IMR-90 (cell line): ENCODE data around the gene PCBP3. TPM values are rescaled to one million over a fixed set of nuclear protein-coding genes. Genes with fewer than 3 reads are reported as not detected.

Experiments
- ATAC-seq: fragments of 200-7000 bp; cut with Tn5 transposase; 2 replicates; pipeline ENCODE4 v1.9.1; 2020; ENCODE audit warnings: low read depth, mild to moderate bottlenecking, moderate library complexity
- BruUV-seq: library from RNA; stranded (reverse); fragments of 400-500 nt; replicated peaks from 2 replicates; lab custom pipeline; 2021; lab: Mats Ljungman, UMichigan
- CTCF ChIA-PET: fragments of 300-600 bp; formaldehyde crosslinking; extraction: SDS; loops from one replicate; lab custom pipeline; 2021; ENCODE audit warnings: antibody characterized with exemption; lab: Yijun Ruan, JAX
- POLR2A ChIA-PET: fragments of 300-600 bp; sonication (Branson Sonifier 250); formaldehyde crosslinking; loops from one replicate; lab custom pipeline; 2022; ENCODE audit warnings: antibody characterized with exemption; ENCODE audit not compliant: unreplicated experiment; lab: Charles Lee
- DNase-seq: peaks from one replicate; pipeline ENCODE4 v3.0.0; 2013
- H2AFZ ChIP-seq: replicated peaks from 2 replicates; pipeline ENCODE3; 2013; ENCODE audit warnings: low read length, mild to moderate bottlenecking; ENCODE audit not compliant: poor library complexity
- H2AK5ac ChIP-seq: 2 replicates; pipeline ENCODE4 v1.6.1; 2013; ENCODE audit warnings: low read depth, low read length, inconsistent platforms
- H2AK9ac ChIP-seq: replicated peaks from 2 replicates; pipeline ENCODE3; 2013; ENCODE audit warnings: mild to moderate bottlenecking, low read depth, low read length, moderate library complexity; ENCODE audit not compliant: poor library complexity
- H2BK120ac ChIP-seq: 2 replicates; pipeline ENCODE4 v1.6.1; 2013; ENCODE audit warnings: low read depth, low read length, inconsistent platforms
- H2BK15ac ChIP-seq: 3 replicates; pipeline ENCODE4 v1.6.1; 2013; ENCODE audit warnings: low read depth, low read length, inconsistent platforms
- H2BK20ac ChIP-seq: 2 replicates; pipeline ENCODE4 v1.6.1; 2013; ENCODE audit warnings: low read depth, mild to moderate bottlenecking, inconsistent platforms, low read length, moderate library complexity
- H2BK5ac ChIP-seq: 2 replicates; pipeline ENCODE4 v1.6.1; 2013; ENCODE audit warnings: mild to moderate bottlenecking, low read depth, low read length, inconsistent platforms; ENCODE audit not compliant: poor library complexity, severe bottlenecking
- H3K14ac ChIP-seq: replicated peaks from 2 replicates; pipeline ENCODE4 v1.6.1; 2013; ENCODE audit warnings: low read depth, low read length, inconsistent platforms
- H3K18ac ChIP-seq: 2 replicates; pipeline ENCODE4 v1.6.1; 2013; ENCODE audit warnings: low read depth, low read length, control low read depth
- H3K23ac ChIP-seq: 2 replicates; pipeline ENCODE4 v1.6.1; 2013; ENCODE audit warnings: low read depth, low read length, inconsistent platforms
- H3K27ac ChIP-seq: 2 replicates; pipeline ENCODE4 v1.5.1; 2013; ENCODE audit warnings: mild to moderate bottlenecking, control low read depth, low read length; ENCODE audit not compliant: insufficient read depth
- H3K27me3 ChIP-seq: 2 replicates; pipeline ENCODE4 v1.6.1; 2013; ENCODE audit warnings: low read length; ENCODE audit not compliant: control insufficient read depth, insufficient read depth
- H3K36me3 ChIP-seq: 2 replicates; pipeline ENCODE4 v1.6.1; 2013; ENCODE audit warnings: low read length, mixed read lengths; ENCODE audit not compliant: control insufficient read depth, insufficient read depth
- H3K4ac ChIP-seq: 2 replicates; pipeline ENCODE4 v1.6.1; 2013; ENCODE audit warnings: low read depth, low read length, inconsistent platforms
- H3K4me1 ChIP-seq: 2 replicates; pipeline ENCODE4 v1.6.1; 2013; ENCODE audit warnings: low read length, mixed read lengths; ENCODE audit not compliant: control insufficient read depth, insufficient read depth
- H3K4me2 ChIP-seq: 2 replicates; pipeline ENCODE4 v1.6.1; 2013; ENCODE audit warnings: low read depth, mild to moderate bottlenecking, control low read depth, low read length, moderate library complexity
- H3K4me3 ChIP-seq: 2 replicates; pipeline ENCODE4 v1.5.1; 2013; ENCODE audit warnings: low read depth, mild to moderate bottlenecking, control low read depth, low read length, moderate library complexity; ENCODE audit not compliant: insufficient read depth
- H3K56ac ChIP-seq: 2 replicates; pipeline ENCODE4 v1.6.1; 2013; ENCODE audit warnings: low read length, inconsistent platforms; ENCODE audit not compliant: insufficient read depth; ENCODE audit errors: extremely low read depth
- H3K79me1 ChIP-seq, 2 experiments: 2 replicates each; pipeline ENCODE4 v1.6.1; 2013; ENCODE audit warnings: low read length in 2 of 2, inconsistent platforms in 1 of 2, low read depth in 1 of 2
- H3K9ac ChIP-seq: 2 replicates; pipeline ENCODE4 v1.6.1; 2013; ENCODE audit warnings: low read depth, low read length, control low read depth
- H3K9me1 ChIP-seq: 2 replicates; pipeline ENCODE4 v1.6.1; 2013; ENCODE audit warnings: low read length, inconsistent platforms; ENCODE audit not compliant: insufficient read depth
- H3K9me3 ChIP-seq: 2 replicates; pipeline ENCODE4 v1.6.1; 2013; ENCODE audit warnings: low read length; ENCODE audit not compliant: control insufficient read depth, insufficient read depth
- H4K20me1 ChIP-seq: 2 replicates; pipeline ENCODE4 v1.6.1; 2013; ENCODE audit warnings: low read length, inconsistent platforms; ENCODE audit not compliant: insufficient read depth
- H4K5ac ChIP-seq: 2 replicates; pipeline ENCODE4 v1.6.1; 2013; ENCODE audit warnings: mild to moderate bottlenecking, low read depth, low read length, control low read depth
- H4K8ac ChIP-seq, 2 experiments: 2 replicates each; pipeline ENCODE4 v1.6.1; 2013; ENCODE audit warnings: low read depth in 2 of 2, low read length in 2 of 2, control low read depth in 1 of 2, inconsistent platforms in 1 of 2
- H4K91ac ChIP-seq: 2 replicates; pipeline ENCODE4 v1.6.1; 2013; ENCODE audit warnings: low read depth, low read length, inconsistent platforms; ENCODE audit not compliant: insufficient read depth
- FOS ChIP-seq: fragments of 150-350 bp; IDR thresholded peaks from 2 replicates; pipeline ENCODE4 v1.6.1; 2016; ENCODE audit warnings: low read depth, low read length
- SMC3 ChIP-seq: fragments of 150-350 bp; IDR thresholded peaks from 2 replicates; pipeline ENCODE4 v1.6.1; 2016; ENCODE audit warnings: low read depth, mild to moderate bottlenecking, antibody characterized with exemption, low read length, moderate library complexity
- USF2 ChIP-seq: fragments of 150-350 bp; IDR thresholded peaks from 2 replicates; pipeline ENCODE4 v1.6.1; 2017; ENCODE audit warnings: mild to moderate bottlenecking, antibody characterized with exemption, low read length, low read depth
- WGBS, 2 experiments: methylation state at CpG; one replicate each; pipeline versions ENCODE4 v1.1.5 to v1.1.7; 2013; ENCODE audit warnings: missing lambda C conversion rate in 2 of 2; ENCODE audit not compliant: insufficient read length in 1 of 2; ENCODE audit errors: extremely low coverage in 2 of 2; 5-methylcytosine and 5-hydroxymethylcytosine counted together
- dilution Hi-C: fragments of 300-500 bp; cut with HindIII; formaldehyde crosslinking; loops from one replicate; pipeline ENCODE4 v1.14.3; 2018; ENCODE audit warnings: low sequenced_read_pairs; ENCODE audit not compliant: unreplicated experiment
- in situ Hi-C: fragments of 300-500 bp; cut with MboI; formaldehyde crosslinking; loops from 3 replicates; pipeline ENCODE4 v1.14.3; 2019; ENCODE audit warnings: low sequenced_read_pairs, inconsistent platforms, mixed read lengths
- intact Hi-C: fragments of 100-400 bp; cut with micrococcal nuclease; formaldehyde crosslinking; loops from 2 replicates; pipeline ENCODE4 v1.10.0; 2022
- polyA plus RNA-seq, 3 experiments: library from polyadenylated mRNA; depleted of rRNA; stranded (reverse); fragments of >200 nt; gene quantifications; 2 replicates each; pipeline ENCODE4 v1.2.3, GENCODE V29; 2012; ENCODE audit warnings: low replicate concordance in 1 of 3
- total RNA-seq: library from RNA; depleted of rRNA; stranded (reverse); fragments of >200 nt; gene quantifications from 2 replicates; pipeline ENCODE4 v1.2.3, GENCODE V29; 2012

Gene PCBP3
- total and polyA plus RNA-seq, 2 of the 4 experiments (the other 2 are of a cell fraction), result 2.9 to 3.9 TPM

- Histone ChIP-seq H2BK5ac (no peak overlapping the region), H2BK120ac (no peak overlapping the region), H3K4me3 (no peak overlapping the region), H3K4me2 (no peak overlapping the region), H4K20me1 (peaks cover 8% of the 10 kb centered on the region; the same call in 1 of the 2 replicates), H2AK9ac (no peak overlapping the region), H3K27me3 (no peaks in the 10 kb centered on the region), H3K56ac (no peak overlapping the region), H4K5ac (no peak overlapping the region), H3K14ac (no peak overlapping the region), H2AFZ (no peak overlapping the region), H3K4me1 (peaks cover 3% of the 10 kb centered on the region; the same call in 1 of the 2 replicates), H4K91ac (no peak overlapping the region), H3K18ac (no peak overlapping the region), H2AK5ac (no peak overlapping the region), H2BK15ac (no peak overlapping the region), H3K4ac (no peak overlapping the region), H3K23ac (no peak overlapping the region), H3K79me1 (no peaks in the 10 kb centered on the region), H4K8ac (no peak overlapping the region), H3K9me1 (peaks cover 14% of the 10 kb centered on the region; the same call in 1 of the 2 replicates), H2BK20ac (no peak overlapping the region), H3K9ac (no peak overlapping the region), H3K36me3 (peaks cover 4% of the 10 kb centered on the region; the same call in 1 of the 2 replicates), H3K27ac (no peak overlapping the region), H3K9me3 (no peaks in the 10 kb centered on the region)
- intact Hi-C loops (no loop called here), dilution Hi-C loops (no loop called here), in situ Hi-C loops (no loop called here)
- POLR2A ChIA-PET, result no interaction called here
- no peak for ATAC-seq
- CTCF ChIA-PET, result no interaction called here
- BruUV-seq, result no TSS peak
- TF ChIP-seq FOS, result no peak
- TF ChIP-seq USF2, result no peak
- TF ChIP-seq SMC3, result no peak
- WGBS, 2 experiments, result 79% methylated on average over 3 of the region's 7 CpGs; no CpG with 5 or more reads in 1 of the 2 experiments
- DNase-seq, result no peak
Measured at GRCh38 chr21:45745256-45745655, 101.7 kb downstream of the PCBP3 start.
